NB4 (cell line): Measurements from ENCODE around the gene HPCAL1.

Source experiments
- POLR2A ChIP-seq: IDR thresholded peaks from 2 replicates; pipeline ENCODE4 v1.6.1; 2011; ENCODE audit warnings: mild to moderate bottlenecking; ENCODE audit not compliant: insufficient read length; ENCODE audit errors: extremely low read depth
- TF ChIP-seq, protein P1 (sequence below): IDR thresholded peaks from one replicate; pipeline ENCODE4 v1.5.1; 2012; ENCODE audit warnings: low read depth, low read length
- TF ChIP-seq, protein P2 (sequence below): IDR thresholded peaks from 2 replicates; pipeline ENCODE4 v1.6.1; 2011; ENCODE audit warnings: low read depth, low read length

DNA sequence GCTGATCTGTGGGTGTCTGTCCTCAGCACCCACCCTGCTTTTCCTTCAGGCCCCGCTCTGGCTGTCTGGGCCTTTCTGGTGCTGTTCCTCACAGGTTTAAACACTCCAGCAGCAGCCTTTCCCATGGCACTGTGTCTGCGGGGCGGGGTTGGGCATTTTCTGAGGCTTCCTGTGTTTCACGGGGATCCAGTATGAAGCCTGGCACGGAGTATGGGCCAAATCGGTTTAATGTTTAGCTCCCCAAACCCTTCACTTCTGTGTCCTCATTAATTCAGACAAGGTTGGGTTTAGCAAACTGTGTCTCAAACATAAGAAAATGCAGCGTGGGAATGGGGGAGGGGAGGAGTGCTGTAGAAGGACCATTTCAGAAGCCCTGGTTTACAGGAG lies 44.9 kb downstream of the HPCAL1 start:
- TF ChIP-seq, protein P1, sequence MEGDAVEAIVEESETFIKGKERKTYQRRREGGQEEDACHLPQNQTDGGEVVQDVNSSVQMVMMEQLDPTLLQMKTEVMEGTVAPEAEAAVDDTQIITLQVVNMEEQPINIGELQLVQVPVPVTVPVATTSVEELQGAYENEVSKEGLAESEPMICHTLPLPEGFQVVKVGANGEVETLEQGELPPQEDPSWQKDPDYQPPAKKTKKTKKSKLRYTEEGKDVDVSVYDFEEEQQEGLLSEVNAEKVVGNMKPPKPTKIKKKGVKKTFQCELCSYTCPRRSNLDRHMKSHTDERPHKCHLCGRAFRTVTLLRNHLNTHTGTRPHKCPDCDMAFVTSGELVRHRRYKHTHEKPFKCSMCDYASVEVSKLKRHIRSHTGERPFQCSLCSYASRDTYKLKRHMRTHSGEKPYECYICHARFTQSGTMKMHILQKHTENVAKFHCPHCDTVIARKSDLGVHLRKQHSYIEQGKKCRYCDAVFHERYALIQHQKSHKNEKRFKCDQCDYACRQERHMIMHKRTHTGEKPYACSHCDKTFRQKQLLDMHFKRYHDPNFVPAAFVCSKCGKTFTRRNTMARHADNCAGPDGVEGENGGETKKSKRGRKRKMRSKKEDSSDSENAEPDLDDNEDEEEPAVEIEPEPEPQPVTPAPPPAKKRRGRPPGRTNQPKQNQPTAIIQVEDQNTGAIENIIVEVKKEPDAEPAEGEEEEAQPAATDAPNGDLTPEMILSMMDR, result no peak
- TF ChIP-seq POLR2A, result no peak
- TF ChIP-seq, protein P2, sequence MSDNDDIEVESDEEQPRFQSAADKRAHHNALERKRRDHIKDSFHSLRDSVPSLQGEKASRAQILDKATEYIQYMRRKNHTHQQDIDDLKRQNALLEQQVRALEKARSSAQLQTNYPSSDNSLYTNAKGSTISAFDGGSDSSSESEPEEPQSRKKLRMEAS, result no peak
